Right forelimb (tissue), 1 donor: Measurements from ENCODE around the gene TMEM208.
A peak's percentile ranks its signal among the peaks of the same experiment; 100 is the strongest.

Source experiments
- DNase-seq: peaks from one replicate; pipeline ENCODE4 v3.0.0-alpha.2; 2018

Gene TMEM208

GRCh38 chr16:67226804-67227566 is at the start of gene TMEM208:
TSS of gene TMEM208 (plus strand) at chr16:67227130. CDS start at chr16:67227219, 89 bp downstream.
- DNase-seq, result peak; percentile 99

GRCh38 chr16:67177743-67178699 is 48.9 kb upstream of the TMEM208 start:
- DNase-seq, result no peak

GRCh38 chr16:67179421-67180080 is 47.4 kb upstream of the TMEM208 start:
- DNase-seq, result no peak

- DNase-seq, result no peak
These were observed 46.8 kb upstream of the TMEM208 start for GRCh38 chr16:67180166-67180565.

GRCh38 chr16:67181346-67181745 is 45.6 kb upstream of the TMEM208 start:
- no peak for DNase-seq

GRCh38 chr16:67182288-67182687 is 44.6 kb upstream of the TMEM208 start:
- no peak for DNase-seq

DNA sequence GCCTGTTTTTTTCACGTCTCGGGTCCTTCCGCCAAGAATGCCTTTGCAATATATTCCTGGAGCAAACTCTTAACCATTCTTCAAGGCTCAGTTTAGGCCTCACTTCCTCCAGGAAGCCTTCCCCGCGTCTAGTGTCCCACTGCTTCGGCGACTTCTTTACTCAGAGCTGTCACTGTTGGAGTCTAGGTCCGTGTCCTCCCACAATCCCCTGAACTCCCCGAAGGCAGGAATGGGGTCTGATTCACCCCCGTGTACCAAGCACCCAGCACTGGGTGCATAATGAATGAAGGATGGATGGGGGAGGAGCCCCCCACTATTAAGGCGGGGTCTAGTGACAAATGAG is 43.7 kb upstream of the TMEM208 start:
- DNase-seq, result no peak

GRCh38 chr16:67183627-67184452 is 43.1 kb upstream of the TMEM208 start, which contains the start of gene MATCAP1:
TSS of gene MATCAP1 (minus strand) at chr16:67183963. CDS start at chr16:67180610, 3,353 bp downstream.
- DNase-seq, result peak; percentile 97

DNA sequence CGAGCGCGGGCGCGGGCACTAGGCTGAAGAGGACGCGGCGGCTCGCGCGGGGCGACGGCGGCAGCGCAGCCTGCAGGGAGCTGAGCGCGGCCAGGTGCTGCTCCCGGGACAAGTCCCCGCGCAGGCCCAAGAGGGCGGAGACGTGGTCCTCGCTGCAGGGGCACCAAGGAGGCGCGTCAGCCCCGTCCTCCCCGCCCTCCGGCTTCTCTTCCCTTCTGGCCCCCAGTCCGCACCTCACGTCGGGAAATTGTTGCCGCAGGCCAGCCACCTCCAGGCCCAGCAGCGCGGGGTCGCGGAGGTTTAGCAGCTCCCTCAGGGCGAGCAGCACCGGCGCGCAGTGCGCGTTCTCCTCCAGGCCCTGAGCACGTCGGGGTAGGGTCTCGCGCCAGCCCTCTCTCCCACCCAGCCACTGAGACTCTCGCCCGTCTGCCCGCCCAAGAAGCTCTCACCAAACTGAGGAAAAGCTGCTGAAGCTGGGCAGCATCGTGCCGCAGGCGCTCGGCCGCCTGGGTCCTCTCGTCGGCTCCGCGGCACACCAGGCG is 42.4 kb upstream of the TMEM208 start:
- DNase-seq, result no peak

- peak; percentile 95 for DNase-seq
These were observed 41.8 kb upstream of the TMEM208 start for GRCh38 chr16:67184995-67185650.

- DNase-seq, result no peak
These were observed 41.2 kb upstream of the TMEM208 start for GRCh38 chr16:67185651-67186134.

DNA sequence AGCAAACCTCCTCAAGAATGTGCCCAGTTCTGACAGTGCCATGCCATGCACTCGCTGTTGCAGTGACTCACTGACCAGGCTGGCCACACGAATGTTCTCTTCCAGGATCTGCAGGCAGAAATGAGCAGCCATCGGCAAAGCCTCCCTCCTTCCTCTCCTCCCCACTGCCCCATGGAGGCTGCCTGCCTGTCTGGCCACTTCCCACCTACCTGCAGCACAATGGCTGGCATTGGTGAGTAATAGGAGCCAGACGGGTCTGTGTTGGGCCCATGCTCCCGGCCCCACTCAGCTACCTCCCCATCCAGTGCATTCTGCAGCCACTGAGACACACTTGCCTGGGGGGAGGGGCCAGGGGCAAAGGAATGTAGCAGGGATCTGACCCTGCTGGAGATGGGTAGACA is 40.4 kb upstream of the TMEM208 start:
- no peak for DNase-seq

DNA sequence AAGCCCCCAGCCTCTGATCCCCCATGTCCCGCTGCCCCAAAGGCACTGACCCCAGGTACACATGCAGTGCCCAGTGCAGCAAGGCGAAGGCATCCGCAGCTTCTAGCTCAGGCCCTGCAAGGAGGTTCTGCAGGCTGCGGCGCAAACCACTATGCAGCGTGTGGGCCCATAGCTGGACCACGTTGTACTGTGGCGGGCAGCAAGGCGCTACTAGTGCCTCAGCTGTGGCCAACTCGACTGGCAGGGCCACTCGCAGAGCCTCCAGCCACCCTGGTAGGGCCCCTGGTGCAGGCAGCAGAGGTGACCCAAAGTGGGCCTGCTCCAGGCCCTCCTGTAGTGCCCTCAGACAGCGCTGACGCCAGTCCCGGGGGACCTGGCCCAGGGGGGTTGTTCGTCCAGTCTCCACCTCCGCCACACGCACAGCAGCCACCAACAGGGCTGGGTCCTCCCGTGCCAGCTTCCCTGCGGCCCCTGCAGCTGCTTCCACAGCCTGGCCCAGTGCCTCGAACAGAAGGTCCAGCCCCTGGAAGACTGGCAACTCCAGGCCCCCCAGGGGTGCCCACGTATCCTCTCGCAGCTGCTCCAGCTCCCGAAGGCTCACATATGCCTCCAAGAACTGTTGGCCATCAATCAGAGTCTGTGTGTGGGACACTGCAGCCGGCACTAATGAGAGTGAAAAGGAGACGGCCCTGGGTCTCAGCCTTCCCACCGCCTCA is 39.6 kb upstream of the TMEM208 start:
- no peak for DNase-seq

- DNase-seq, result no peak
These were observed 38.6 kb upstream of the TMEM208 start for GRCh38 chr16:67188323-67188722.

GRCh38 chr16:67188798-67189197 is 38.1 kb upstream of the TMEM208 start:
- DNase-seq, result no peak

DNA sequence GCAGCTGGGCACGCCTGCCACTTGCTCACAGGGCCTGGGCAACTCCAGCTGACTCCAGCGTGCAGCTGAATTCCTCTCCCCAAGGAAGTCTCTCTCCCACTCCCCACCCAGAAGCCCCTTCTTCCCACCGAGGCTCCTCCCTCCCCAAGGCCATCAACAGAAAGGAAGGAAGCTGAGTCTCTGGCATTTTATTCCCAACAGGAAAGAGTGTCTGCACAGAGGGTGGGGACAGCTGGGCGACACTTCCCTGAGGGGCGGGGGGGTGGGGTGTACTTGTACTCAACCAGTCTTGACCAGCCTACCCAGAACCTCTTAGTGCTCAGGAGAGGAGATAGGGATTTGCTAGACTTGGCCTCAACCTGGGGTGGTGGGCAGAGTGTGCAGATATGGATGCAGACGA is 36.9 kb upstream of the TMEM208 start, which contains the start of gene EXOC3L1:
EXOC3L1 (minus strand) TSS at position 96 of the 400 bp plus-strand sequence. CDS start 460 bp downstream, outside the sequence.
- no peak for DNase-seq

DNA sequence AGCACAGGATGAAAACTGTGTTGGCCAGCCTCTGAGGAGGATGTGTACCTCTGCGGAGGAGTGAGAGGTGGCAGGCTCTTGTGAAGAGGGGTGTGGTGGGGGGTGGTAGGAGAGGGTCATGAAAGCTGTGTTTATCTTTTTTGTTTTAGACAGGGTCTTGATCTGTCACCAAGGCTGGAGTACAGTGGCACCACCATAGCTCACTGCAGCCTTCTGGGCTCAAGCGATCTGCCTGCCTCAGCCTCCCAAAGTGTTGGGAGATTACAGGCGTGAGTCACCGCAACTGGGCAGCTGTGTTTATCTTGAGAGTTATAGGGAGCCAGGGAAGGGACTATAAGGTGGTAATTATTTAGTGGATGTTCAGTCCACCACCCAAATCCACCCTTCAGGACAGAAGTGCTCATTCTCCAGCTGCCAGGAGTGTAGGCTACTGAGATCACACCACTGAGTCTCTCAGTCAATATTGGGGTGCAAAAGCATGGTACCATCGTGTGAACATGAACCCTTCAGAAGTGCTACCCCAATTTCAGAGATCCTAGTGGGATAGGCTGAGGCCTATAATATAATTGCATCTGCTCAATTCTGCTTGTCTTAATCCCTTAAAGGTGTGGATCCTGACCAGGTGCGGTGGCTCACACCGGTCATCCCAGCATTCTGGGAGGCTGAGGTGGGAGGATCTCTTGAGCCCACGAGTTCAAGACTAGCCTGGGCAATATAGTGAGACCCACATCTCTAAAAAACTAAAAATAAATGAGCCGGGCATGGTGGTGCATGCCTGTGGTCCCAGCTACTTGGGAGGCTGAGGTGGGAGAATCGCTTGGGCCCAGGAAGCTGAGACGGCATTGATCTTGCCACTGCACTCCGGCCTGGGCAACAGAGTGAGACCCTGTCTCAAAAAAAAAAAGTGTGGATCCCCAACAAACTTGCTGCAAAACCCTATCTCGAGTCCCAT is 36.2 kb upstream of the TMEM208 start:
- no peak for DNase-seq

- DNase-seq, result no peak
These were observed 35.4 kb upstream of the TMEM208 start for GRCh38 chr16:67191411-67191994.
